Peyer's patch (tissue), 4 donors: ENCODE data around the gene PZP. TPM values are rescaled to one million over a fixed set of nuclear protein-coding genes. Genes with fewer than 3 reads are reported as not detected.

ENCODE experiments used
- DNase-seq, 3 donors: peaks; one replicate each; pipeline ENCODE4 v3.0.0-alpha.2; 2017 to 2019
- H3K27ac ChIP-seq, 4 donors: fragments of 200-600 bp; sonication (generic); one replicate each; pipeline ENCODE4 v1.5.1; 2016 to 2019
- H3K27me3 ChIP-seq, 2 donors: fragments of 200-600 bp; sonication (generic); one replicate each; pipeline ENCODE4 v1.5.1; 2019
- H3K36me3 ChIP-seq, 3 donors: fragments of 200-600 bp; sonication (generic); one replicate each; pipeline ENCODE4 v1.5.1; 2016 to 2019
- H3K4me1 ChIP-seq, 4 donors: fragments of 200-600 bp; sonication (generic); one replicate each; pipeline ENCODE4 v1.5.1; 2016 to 2019
- H3K4me3 ChIP-seq, 4 donors: fragments of 200-600 bp; sonication (generic); 1 replicate in 3 of 4; 2 replicates in 1 of 4; pipeline ENCODE4 v1.5.1; 2016 to 2019; ENCODE audit warnings: mild to moderate bottlenecking in 1 of 4
- H3K9me3 ChIP-seq, 4 donors: fragments of 200-600 bp; sonication (generic); one replicate each; pipeline ENCODE4 v1.5.1; 2016 to 2019; ENCODE audit warnings: mild to moderate bottlenecking in 1 of 4
- POLR2A ChIP-seq, 2 donors: fragments of 450-650 bp; IDR thresholded peaks; one replicate each; pipeline ENCODE4 v1.5.1; 2017; ENCODE audit warnings: antibody characterized with exemption in 2 of 2, mild to moderate bottlenecking in 2 of 2, moderate library complexity in 2 of 2
- total RNA-seq, 4 donors: library from RNA; depleted of rRNA; stranded (reverse); fragments of >200 nt; gene quantifications; one replicate each; pipeline ENCODE4 v1.1.0, GENCODE V29; 2016
- TF ChIP-seq, protein P1 (sequence below), 6 experiments: fragments of 450-650 bp in 4 of 6; fragments of 200-600 bp in 2 of 6; sonication (generic) in 1 of 6; IDR thresholded peaks; one replicate each; pipeline ENCODE4 v1.5.1; 2017 to 2019; ENCODE audit warnings: antibody characterized with exemption in 6 of 6, mild to moderate bottlenecking in 3 of 6, moderate library complexity in 1 of 6

The PZP gene
- total RNA-seq, 4 donors from 2014 or later: not detected

GRCh38 chr12:9104087-9104486, 104.1 kb downstream of the PZP start:
- Histone ChIP-seq H3K9me3 (no peaks in the 10 kb centered on the region), H3K4me1 (no peaks in the 10 kb centered on the region), H3K27ac (no peak overlapping the region), H3K4me3 (no peak overlapping the region), H3K36me3 (peaks cover 0 to 22% (median 0%) of the 10 kb centered on the region in 3 donors), H3K27me3 (no peaks in the 10 kb centered on the region)
- no peak for TF ChIP-seq POLR2A (IDR thresholded peaks at IDR 0.05)
- TF ChIP-seq, protein P1, sequence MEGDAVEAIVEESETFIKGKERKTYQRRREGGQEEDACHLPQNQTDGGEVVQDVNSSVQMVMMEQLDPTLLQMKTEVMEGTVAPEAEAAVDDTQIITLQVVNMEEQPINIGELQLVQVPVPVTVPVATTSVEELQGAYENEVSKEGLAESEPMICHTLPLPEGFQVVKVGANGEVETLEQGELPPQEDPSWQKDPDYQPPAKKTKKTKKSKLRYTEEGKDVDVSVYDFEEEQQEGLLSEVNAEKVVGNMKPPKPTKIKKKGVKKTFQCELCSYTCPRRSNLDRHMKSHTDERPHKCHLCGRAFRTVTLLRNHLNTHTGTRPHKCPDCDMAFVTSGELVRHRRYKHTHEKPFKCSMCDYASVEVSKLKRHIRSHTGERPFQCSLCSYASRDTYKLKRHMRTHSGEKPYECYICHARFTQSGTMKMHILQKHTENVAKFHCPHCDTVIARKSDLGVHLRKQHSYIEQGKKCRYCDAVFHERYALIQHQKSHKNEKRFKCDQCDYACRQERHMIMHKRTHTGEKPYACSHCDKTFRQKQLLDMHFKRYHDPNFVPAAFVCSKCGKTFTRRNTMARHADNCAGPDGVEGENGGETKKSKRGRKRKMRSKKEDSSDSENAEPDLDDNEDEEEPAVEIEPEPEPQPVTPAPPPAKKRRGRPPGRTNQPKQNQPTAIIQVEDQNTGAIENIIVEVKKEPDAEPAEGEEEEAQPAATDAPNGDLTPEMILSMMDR (IDR thresholded peaks at IDR 0.05): no peak
- no peak for DNase-seq

- Histone ChIP-seq H3K4me3 (no peak overlapping the region), H3K4me1 (no peaks in the 10 kb centered on the region), H3K27me3 (no peaks in the 10 kb centered on the region), H3K27ac (no peak overlapping the region), H3K9me3 (no peaks in the 10 kb centered on the region), H3K36me3 (peaks cover 0 to 30% (median 0%) of the 10 kb centered on the region in 3 donors)
- no peak for TF ChIP-seq POLR2A (IDR thresholded peaks at IDR 0.05)
- TF ChIP-seq, protein P1 (IDR thresholded peaks at IDR 0.05): no peak
- no peak for DNase-seq
Measured at GRCh38 chr12:9103050-9103849, 104.9 kb downstream of the PZP start.

- no peak overlapping the region for H3K4me3 ChIP-seq
- no peaks in the 10 kb centered on the region for H3K27me3 ChIP-seq
- H3K9me3 ChIP-seq: no peaks in the 10 kb centered on the region
- peaks cover 0 to 33% (median 0%) of the 10 kb centered on the region in 3 donors for H3K36me3 ChIP-seq
- no peak for DNase-seq
- H3K4me1 ChIP-seq: no peaks in the 10 kb centered on the region
- no peak overlapping the region for H3K27ac ChIP-seq
- TF ChIP-seq, protein P1 (IDR thresholded peaks at IDR 0.05): no peak
- TF ChIP-seq POLR2A (IDR thresholded peaks at IDR 0.05): no peak
Measured at GRCh38 chr12:9101018-9101687, 107.0 kb downstream of the PZP start.

DNA sequence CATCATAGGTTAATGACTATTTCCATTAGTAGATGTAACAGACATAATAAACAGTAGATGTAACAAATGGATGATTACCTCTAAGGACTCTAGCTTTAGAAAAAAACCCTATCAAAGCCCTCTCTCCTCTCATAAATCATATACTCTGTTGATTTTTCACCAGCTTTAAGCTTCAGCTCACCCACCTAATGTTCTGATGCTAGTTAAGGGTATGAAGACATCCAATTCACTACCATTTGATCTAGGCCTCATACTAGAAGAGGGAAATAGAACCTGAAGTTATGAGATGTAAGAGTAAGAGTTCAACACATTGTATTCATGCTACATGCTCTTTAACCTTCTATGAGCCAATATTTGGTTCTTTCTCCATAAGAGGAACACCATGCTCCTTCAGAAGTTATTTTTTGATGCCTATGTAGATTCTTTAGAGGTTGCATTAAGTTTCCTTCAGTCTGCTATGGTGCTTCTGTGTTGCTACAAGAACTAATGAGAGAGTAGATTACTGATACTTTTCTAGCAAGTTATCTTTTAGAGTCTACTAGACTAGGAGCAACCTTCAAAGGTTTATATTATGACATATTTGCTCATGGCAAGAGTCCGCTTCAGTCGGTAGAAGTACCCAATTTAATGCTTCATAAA, 108.5 kb downstream of the PZP start:
- Histone ChIP-seq H3K9me3 (no peaks in the 10 kb centered on the region), H3K27ac (no peak overlapping the region), H3K27me3 (no peaks in the 10 kb centered on the region), H3K4me3 (no peak overlapping the region), H3K4me1 (no peaks in the 10 kb centered on the region), H3K36me3 (peaks cover 0 to 31% (median 0%) of the 10 kb centered on the region in 3 donors)
- DNase-seq: no peak
- TF ChIP-seq, protein P1 (IDR thresholded peaks at IDR 0.05): no peak
- no peak for TF ChIP-seq POLR2A (IDR thresholded peaks at IDR 0.05)

Other genes with a start within 250 kb of the PZP start
- 10 to 100 TPM in 1 of 4 donors, 1 to 10 TPM in 2, not detected in 1; 1.0 to 29.7 (median 1.6) TPM for gene KLRG1, start 218.8 kb downstream of the PZP start, total RNA-seq
- 100 to 1,000 TPM in 1 of 4 donors, 10 to 100 TPM in 3; 39.8 to 201 (median 88.8) TPM for gene A2M, start 92.5 kb downstream of the PZP start, total RNA-seq